OCI-LY1 (cell line): ENCODE measurements around the gene GRK6.
A peak's percentile ranks its signal among the peaks of the same experiment; 100 is the strongest.

Source experiments
- CTCF ChIP-seq: fragments of 200-600 bp; sonication (generic), shearing (Covaris generic); IDR thresholded peaks from 2 replicates; pipeline ENCODE4 v1.5.1; 2017; ENCODE audit warnings: mild to moderate bottlenecking, antibody characterized with exemption, low read length, moderate library complexity, mixed read lengths
- EZH2 ChIP-seq: fragments of 200-600 bp; sonication (generic), shearing (Covaris generic); IDR thresholded peaks from 2 replicates; pipeline ENCODE4 v1.8.0; 2017; ENCODE audit warnings: borderline replicate concordance, mixed run types, mild to moderate bottlenecking, antibody characterized with exemption, low read length, moderate library complexity, mixed read lengths

GRCh38 chr5:177390363-177391300 is 35.8 kb upstream of the GRK6 start:
- TF ChIP-seq EZH2 (no peak), CTCF (peak; percentile 86)
